Bronchus fibroblast of lung (primary cell): ENCODE results near the gene THSD4. TPM values are rescaled to one million over a fixed set of nuclear protein-coding genes. Genes with fewer than 3 reads are reported as not detected.

Source experiments
- total RNA-seq: library from RNA; depleted of rRNA; stranded (reverse); fragments of >200 nt; gene quantifications from 2 replicates; pipeline ENCODE4 v1.2.3, GENCODE V29; 2015

Gene THSD4
- total RNA-seq: 14.7 and 23.7 TPM in 2 replicates

GRCh38 chr15:71114887-71115566 is at the start of gene THSD4:
TSS of gene THSD4 (plus strand) at chr15:71115471.

GRCh38 chr15:71810256-71811035 is 695.2 kb downstream of the THSD4 start, which contains the start of gene NR2E3:
TSS of gene NR2E3 (plus strand) at chr15:71810554. CDS start at chr15:71810744, 190 bp downstream.

Other genes with a start within 250 kb of the THSD4 start
- gene THAP10, start 223.0 kb upstream of the THSD4 start, total RNA-seq: 7.1 and 7.2 TPM in 2 replicates
- 9.1 and 9.8 TPM in 2 replicates for gene LRRC49, start 222.6 kb upstream of the THSD4 start, total RNA-seq